AG20443 (cell line): ENCODE data around the gene PDCD11.
"Not testable (repeated sequence)": the region's sequence is repeated elsewhere in the genome, so short reads cannot be mapped to it uniquely, and the experiment has no call there.

Experiments used
- DNase-seq: peaks from one replicate; pipeline ENCODE4 v3.0.0; 2012; ENCODE audit warnings: low spot score, mixed read lengths

Gene PDCD11

DNA sequence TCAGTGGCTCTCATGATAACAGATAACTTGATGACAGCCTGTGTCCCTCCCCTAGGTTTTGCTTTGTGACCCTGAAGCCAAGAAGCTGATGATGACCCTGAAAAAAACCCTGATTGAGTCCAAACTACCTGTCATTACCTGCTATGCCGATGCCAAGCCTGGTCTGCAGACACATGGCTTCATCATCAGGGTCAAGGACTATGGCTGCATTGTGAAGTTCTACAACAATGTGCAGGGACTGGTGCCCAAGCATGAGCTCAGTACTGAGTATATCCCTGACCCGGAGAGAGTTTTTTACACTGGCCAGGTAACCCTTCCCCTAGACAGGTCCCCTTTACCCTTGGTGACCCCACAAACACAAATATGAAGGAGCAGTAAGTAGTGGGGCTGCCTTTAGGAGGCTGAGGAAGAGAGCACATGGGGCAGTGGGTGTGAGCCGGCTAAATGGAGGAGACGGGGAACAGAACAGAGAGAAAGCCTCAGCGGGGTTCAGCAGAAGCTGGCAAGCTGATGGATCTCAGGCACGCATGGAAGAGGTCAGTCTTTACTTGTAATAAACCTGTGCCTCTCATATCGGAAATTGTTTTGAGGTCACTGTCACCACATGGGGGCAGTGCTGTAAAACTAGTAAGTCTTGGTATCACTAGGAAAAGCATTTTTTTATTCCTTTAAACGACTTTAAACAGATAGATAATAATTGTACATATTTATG is 20.2 kb downstream of the PDCD11 start:
- DNase-seq: peak; percentile 61

GRCh38 chr10:103417148-103417469 is 20.7 kb downstream of the PDCD11 start:
- not testable (repeated sequence) for DNase-seq

DNA sequence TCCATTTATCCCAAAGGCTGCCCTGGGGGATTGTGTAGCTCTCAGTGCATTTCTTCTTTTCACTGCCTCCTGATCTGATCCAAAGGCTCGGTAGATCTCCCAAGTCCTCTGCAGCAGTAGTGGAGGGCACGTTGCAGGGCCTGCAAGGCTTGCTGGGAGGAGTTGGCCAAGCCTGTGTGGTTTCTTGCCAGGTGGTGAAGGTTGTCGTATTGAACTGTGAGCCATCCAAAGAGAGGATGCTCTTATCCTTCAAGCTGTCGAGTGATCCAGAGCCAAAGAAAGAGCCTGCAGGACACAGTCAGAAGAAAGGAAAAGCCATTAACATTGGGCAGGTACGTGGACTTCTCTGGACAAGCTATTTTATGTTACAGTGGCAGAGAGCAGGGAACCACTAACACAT is 21.2 kb downstream of the PDCD11 start:
- no peak for DNase-seq

- no peak for DNase-seq
Measured at GRCh38 chr10:103419101-103419500, 22.7 kb downstream of the PDCD11 start.

GRCh38 chr10:103423748-103424147 is 27.3 kb downstream of the PDCD11 start:
- DNase-seq: no peak

GRCh38 chr10:103427866-103428265 is 31.4 kb downstream of the PDCD11 start:
- DNase-seq: no peak

GRCh38 chr10:103428989-103429643 is 32.7 kb downstream of the PDCD11 start:
- DNase-seq: no peak

- no peak for DNase-seq
Measured at GRCh38 chr10:103429647-103430046, 33.2 kb downstream of the PDCD11 start.

- DNase-seq: no peak
Measured at GRCh38 chr10:103431902-103432301, 35.5 kb downstream of the PDCD11 start.

DNA sequence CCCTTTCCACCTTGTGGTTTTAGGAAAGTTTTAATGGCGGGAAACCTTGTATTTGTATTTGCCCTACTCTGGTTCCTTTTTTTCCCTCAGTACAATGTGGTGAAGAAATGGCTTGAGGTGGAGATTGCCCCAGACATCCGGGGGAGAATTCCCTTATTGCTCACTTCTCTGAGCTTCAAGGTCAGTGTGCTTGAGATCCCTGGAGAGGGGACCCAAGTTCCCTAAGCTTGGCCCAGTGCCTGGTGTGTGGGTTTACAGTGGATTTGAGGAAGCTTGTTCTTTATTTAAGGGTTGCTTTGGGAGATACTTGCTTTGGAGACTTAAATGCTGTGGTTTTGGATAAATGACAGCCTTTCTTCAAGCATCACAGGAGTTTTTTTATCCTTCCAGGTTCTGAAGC is 37.4 kb downstream of the PDCD11 start:
- no peak for DNase-seq

- no peak for DNase-seq
Measured at GRCh38 chr10:103439776-103440175, 43.4 kb downstream of the PDCD11 start.

DNA sequence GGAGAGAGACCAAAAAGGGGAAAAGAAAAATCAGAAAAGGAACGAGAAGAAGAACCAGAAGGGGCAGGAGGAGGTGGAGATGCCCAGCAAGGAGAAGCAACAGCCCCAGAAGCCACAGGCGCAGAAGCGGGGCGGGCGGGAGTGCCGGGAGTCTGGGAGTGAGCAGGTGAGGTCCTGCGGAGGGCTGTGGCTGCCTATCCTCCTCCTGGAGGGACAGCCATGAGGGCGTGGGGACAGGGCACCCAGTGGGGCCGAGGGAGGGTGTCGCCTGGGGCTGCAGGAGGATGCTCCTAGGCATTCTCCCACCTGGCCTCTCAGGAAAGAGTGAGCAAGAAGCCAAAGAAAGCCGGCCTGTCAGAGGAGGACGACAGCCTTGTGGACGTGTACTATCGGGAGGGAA is 44.0 kb downstream of the PDCD11 start:
- no peak for DNase-seq

- DNase-seq: no peak
Measured at GRCh38 chr10:103441206-103441605, 44.8 kb downstream of the PDCD11 start.

DNA sequence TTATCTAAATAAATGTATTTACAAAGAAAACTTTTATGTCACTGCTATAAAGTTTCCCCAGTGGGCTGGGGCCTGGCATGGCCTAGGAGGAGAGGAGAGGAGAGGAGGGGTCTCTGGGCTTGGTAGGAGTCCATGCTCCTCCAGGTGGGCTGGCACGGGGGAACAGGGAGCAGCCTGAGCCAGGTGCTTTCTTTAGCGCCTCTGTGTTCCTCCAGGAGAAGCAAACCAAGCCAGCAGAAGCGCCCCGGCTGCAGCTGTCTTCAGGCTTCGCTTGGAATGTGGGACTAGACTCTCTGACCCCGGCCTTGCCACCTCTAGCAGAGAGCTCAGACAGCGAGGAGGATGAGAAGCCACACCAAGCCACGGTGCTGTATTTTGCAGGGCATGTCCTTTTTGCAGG is 45.2 kb downstream of the PDCD11 start:
- DNase-seq: no peak

GRCh38 chr10:103442031-103442461 is 45.6 kb downstream of the PDCD11 start:
- no peak for DNase-seq

GRCh38 chr10:103443475-103444185 is 47.2 kb downstream of the PDCD11 start:
- DNase-seq: no peak

DNA sequence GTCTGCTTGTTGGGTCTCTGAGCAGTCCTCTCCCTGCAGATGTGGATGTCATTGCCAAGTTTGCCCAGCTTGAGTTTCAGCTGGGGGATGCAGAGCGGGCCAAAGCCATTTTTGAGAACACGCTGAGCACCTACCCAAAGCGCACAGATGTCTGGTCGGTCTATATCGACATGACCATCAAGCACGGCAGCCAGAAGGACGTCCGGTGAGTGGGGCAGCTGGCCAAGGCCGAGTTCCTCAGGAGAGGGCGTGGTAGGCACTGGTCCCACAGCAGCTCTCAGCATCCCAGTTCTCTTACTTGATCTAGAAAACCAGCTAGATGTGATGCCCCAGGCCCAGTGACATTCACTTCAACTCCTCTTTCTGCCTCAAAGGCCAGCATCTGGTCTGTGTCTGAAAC is 48.1 kb downstream of the PDCD11 start:
- DNase-seq: no peak

DNA sequence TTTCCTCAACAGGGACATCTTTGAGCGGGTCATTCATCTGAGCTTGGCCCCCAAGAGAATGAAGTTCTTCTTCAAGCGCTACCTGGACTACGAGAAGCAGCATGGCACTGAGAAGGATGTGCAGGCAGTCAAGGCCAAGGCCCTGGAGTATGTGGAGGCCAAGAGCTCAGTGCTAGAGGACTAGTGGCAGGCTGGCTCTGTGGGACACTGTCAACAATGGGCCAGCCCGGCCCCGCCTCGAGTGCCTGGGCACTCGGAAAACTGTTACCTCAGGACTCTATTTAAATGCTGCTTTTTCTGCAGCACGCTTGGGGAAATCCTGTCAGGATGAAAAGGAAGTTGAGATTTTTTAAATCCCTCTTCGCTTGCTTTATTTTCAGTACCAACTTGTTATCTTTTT is 48.9 kb downstream of the PDCD11 start:
- DNase-seq: no peak

GRCh38 chr10:103445767-103446567 is 49.5 kb downstream of the PDCD11 start:
- DNase-seq: peak; percentile 86

DNA sequence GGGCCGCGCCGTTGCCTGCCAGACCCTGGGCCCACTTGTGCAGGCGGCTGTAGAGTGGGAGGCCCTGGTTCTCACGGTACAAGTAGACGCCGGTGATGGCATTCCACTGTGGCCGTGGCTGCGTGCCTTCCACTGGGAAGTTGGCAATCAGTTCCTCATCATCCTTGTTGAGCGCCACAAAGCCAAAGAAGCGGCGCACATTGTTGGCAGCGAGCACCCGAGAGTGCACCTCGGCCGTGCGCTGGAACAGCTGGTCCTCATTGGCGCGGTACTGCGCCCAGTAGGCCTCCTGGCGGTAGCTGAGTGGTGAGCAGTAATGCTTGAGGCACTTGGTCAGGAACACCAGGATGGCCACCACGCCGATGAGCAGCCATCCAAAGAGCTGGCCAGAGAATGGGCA is 50.8 kb downstream of the PDCD11 start:
- no peak for DNase-seq

- DNase-seq: peak; percentile 92
Measured at GRCh38 chr10:103448746-103449145, 52.3 kb downstream of the PDCD11 start.
